HUES64 (cell line): ENCODE results near the gene PAX5. TPM values are rescaled to one million over a fixed set of nuclear protein-coding genes. Genes with fewer than 3 reads are reported as not detected.
"Not testable (repeated sequence)": the region's sequence is repeated elsewhere in the genome, so short reads cannot be mapped to it uniquely, and the experiment has no call there.

Experiments
- H3K27ac ChIP-seq: 2 replicates; pipeline ENCODE4 v1.7.0; 2013; ENCODE audit warnings: low read depth, low read length, inconsistent platforms
- H3K27me3 ChIP-seq: 2 replicates; pipeline ENCODE4 v1.6.1; 2013; ENCODE audit warnings: mild to moderate bottlenecking, low read length; ENCODE audit not compliant: insufficient read depth
- H3K36me3 ChIP-seq: 2 replicates; pipeline ENCODE4 v1.6.1; 2013; ENCODE audit warnings: mild to moderate bottlenecking, low read length; ENCODE audit not compliant: insufficient read depth
- H3K4me1 ChIP-seq: 2 replicates; pipeline ENCODE4 v1.6.1; 2013; ENCODE audit warnings: mild to moderate bottlenecking, low read length, moderate library complexity; ENCODE audit not compliant: insufficient read depth
- H3K4me3 ChIP-seq: 2 replicates; pipeline ENCODE4 v1.5.1; 2013; ENCODE audit warnings: mild to moderate bottlenecking, low read length, moderate library complexity
- H3K9ac ChIP-seq: 2 replicates; pipeline ENCODE4 v1.6.1; 2013; ENCODE audit warnings: mild to moderate bottlenecking, low read depth, low read length
- H3K9me3 ChIP-seq: 2 replicates; pipeline ENCODE4 v1.6.1; 2013; ENCODE audit warnings: low read depth, low read length; ENCODE audit not compliant: insufficient read depth
- WGBS: fragments of 150-250, 120-280 bp; methylation state at CpG from one replicate; pipeline ENCODE4 v1.1.7; 2013; ENCODE audit warnings: missing lambda C conversion rate; 5-methylcytosine and 5-hydroxymethylcytosine counted together
- polyA plus RNA-seq, 2 experiments: library from polyadenylated mRNA; stranded (reverse); fragments of 50-300 nt; gene quantifications; one replicate each; pipeline ENCODE4 v1.2.3, GENCODE V29; 2013

Gene PAX5
- 1.6 TPM for polyA plus RNA-seq (2013, experiment 1 of 2)
- polyA plus RNA-seq (2013, experiment 2 of 2), result 3.3 TPM

DNA sequence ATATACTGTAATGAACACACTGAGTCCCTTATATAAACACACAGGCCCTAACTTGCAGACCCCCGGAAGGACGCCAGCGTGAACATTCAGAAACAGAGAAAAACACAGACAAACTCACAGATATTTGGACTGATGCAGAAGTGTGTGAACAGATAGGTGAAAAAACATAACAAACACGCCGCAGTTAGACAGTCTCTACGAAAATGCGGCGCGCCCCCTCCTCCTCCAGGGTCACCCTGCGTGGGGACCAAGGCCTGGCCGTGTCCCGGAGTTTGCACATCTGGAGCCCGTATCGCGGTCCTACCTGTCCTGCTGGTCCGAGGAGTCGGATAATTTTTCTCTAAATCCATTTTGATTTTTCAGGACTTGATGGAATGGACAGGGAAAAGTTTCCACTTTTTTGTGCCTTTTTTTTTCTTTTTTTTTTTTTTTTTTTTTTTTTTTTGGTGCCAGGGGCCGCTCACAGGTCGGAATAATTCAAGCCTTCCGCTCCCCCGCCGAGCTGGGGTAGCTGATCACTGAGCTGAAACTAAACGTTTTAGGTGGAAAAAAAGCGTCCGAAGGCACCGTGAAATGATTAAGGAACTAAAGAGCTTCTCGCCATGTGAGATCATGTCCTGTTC is at the start of gene PAX5:
Gene PAX5 (minus strand): TSS at position 587 of the 623 bp plus-strand sequence. CDS start 237 bp downstream, at position 350.
- no peaks in the 10 kb centered on the region for H3K36me3 ChIP-seq
- H3K27ac ChIP-seq, result no peak within 1 kb of the TSS
- H3K4me3 ChIP-seq, result peak within 1 kb of the TSS; percentile 51
- H3K4me1 ChIP-seq, result peaks cover 20% of the 10 kb centered on the region
- H3K27me3 ChIP-seq, result peaks cover 100% of the 10 kb centered on the region
- H3K9me3 ChIP-seq, result no peaks in the 10 kb centered on the region
- WGBS, result 22% methylated on average over 27 of the region's 27 CpGs
- H3K9ac ChIP-seq, result no peak within 1 kb of the TSS

DNA sequence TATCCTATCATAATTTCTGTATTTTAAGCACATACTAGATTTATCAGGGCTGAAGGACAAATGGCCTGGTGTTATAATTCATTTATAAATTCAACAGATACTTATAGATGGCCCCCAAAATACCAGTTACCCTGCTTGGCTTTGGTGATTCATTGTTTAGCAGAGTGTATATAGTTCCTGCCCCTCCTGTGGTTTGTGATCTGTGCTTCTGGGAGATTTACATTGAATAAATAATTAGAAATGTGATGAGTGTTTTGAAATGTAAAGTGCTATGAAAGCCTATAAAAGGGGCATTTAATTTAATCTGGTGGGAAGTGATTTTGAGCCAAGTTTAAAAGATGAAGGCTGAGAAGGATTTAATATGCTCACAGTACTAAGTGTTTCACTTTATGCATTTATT is 49.6 kb upstream of the PAX5 start:
- Histone ChIP-seq H3K4me3 (no peak overlapping the region), H3K4me1 (no peaks in the 10 kb centered on the region; the same call in 1 of the 2 replicates), H3K36me3 (peaks cover 29% of the 10 kb centered on the region), H3K9me3 (peaks cover 5% of the 10 kb centered on the region; the same call in 1 of the 2 replicates), H3K9ac (no peak overlapping the region), H3K27ac (no peak overlapping the region), H3K27me3 (peaks cover 6% of the 10 kb centered on the region)

DNA sequence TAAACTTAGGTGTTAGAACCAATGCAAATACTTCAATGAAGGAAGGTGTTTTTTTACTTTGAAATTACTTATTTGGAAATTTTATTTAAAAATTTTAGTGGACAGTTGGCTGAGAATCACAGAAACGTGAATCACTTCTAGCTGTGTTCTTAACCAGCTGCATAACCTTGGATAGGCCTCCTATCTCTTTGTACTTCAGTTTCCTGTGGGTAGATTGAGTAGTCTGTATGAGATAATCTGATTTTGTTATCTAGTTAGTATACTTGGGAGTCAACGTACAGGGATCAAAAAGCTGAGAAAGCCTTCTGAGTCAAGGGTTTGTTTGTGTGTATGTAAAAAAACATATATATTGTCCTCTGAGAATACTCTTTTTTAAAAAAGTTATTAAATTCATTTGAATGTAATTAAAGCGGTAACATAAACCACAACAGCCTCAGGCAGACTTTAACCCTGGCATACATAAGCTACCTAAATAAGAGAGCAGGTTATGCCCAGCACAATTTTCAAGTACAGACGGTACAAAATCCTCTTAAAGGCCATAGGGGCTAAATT is 48.2 kb upstream of the PAX5 start:
- Histone ChIP-seq H3K36me3 (peaks cover 16% of the 10 kb centered on the region), H3K9me3 (peaks cover 5% of the 10 kb centered on the region; the same call in 1 of the 2 replicates), H3K27ac (no peak overlapping the region), H3K4me3 (no peak overlapping the region), H3K9ac (no peak overlapping the region), H3K4me1 (no peaks in the 10 kb centered on the region; the same call in 1 of the 2 replicates), H3K27me3 (peaks cover 9% of the 10 kb centered on the region)
- 80% methylated on average over 4 of the region's 4 CpGs for WGBS

DNA sequence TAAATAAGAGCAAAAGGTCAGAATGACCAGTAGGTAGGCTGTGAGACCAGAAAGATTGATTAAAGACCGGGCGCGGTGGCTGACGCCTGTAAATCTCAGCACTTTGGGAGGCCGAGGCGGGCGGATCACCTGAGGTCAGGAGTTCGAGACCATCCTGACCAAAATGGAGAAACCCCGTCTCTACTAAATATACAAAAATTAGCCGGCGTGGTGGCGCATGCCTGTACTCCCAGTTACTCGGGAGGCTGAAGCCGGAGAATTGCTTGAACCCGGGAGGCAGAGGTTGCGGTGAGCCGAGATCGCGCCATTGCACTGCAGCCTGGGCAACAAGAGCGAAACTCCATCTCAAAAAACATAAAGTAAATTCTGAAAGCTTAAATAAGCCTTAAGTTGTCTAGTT is 47.4 kb upstream of the PAX5 start:
- H3K27me3 ChIP-seq, H3K9ac ChIP-seq, H3K4me1 ChIP-seq, H3K27ac ChIP-seq, H3K36me3 ChIP-seq, H3K9me3 ChIP-seq: not testable (repeated sequence)
- WGBS, result 96% methylated on average over 19 of the region's 20 CpGs
- 0 out of 2 replicates have a peak overlapping the region, but pooled peaks have one; percentile 76 for H3K4me3 ChIP-seq

DNA sequence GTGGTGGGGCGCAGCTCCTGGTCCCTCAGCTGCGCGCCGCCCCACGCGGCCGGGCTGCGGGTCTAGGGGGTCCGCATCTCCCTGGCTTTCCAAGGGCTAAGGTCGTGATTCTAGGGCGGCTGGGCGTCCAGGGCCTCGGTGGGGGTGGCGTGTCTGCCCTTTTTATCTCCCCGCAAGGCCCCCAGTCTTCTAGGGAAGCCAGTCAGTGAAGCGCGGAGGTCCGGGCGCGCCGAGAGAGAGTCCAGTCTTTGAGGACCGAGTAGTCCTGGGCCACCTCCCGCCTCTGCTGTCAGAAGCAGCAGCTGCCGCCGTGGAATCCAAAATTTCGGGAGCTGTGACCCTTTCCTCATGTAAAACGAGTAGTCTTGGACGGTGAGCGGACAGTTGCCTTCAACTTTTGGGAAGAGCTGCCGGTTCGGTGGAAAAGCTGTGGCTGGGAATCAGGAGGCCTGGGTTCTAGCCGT is 46.1 kb upstream of the PAX5 start:
- Histone ChIP-seq H3K27ac (peak overlapping the region; percentile 16; the same call in 1 of the 2 replicates), H3K4me3 (peak overlapping the region; percentile 76), H3K9ac (peak overlapping the region; percentile 60)
- H3K9me3 ChIP-seq, H3K4me1 ChIP-seq, H3K27me3 ChIP-seq, H3K36me3 ChIP-seq: not testable (repeated sequence)
- WGBS, result under 1% methylated on average over 32 of the region's 32 CpGs

DNA sequence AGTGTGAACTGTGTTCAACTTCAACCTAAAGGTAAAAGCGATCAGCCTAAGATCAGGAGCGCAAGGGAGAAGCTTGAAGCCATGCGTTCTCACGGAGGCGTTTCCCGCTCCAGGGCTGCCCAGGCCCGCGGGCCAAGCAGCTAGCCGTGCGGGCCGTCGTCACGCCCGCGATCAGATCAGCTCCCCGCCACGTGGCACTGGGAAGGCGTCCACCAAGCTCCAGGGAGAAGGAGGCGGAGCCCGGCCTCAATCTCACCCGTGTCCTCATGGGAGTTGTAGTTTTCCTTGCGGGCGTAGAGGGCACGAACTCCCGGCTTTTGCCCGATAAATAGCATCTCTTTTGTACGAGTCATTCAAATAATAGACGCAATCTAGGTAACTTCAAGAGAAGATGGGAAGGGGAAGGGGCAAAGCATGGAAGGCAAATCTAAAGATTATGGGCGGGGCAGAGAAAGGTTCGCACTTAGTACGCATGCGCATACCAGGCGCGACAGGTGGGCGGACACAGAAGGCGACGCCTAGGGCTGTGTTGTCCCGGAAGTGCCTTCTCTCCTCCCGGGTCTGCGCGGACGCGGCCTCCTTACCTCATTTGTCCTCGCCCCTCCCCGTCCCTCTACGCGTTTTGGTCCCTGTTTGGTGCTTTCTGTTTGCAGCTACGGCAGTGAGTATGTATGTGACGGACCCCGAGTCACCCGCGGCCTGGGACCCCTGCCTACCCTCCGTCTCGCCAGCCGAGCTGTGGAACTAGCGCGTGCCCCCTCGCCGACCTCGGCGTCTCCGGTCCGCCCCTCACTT is 45.5 kb upstream of the PAX5 start:
- Histone ChIP-seq H3K4me1 (no peaks in the 10 kb centered on the region; the same call in 1 of the 2 replicates), H3K27me3 (peaks cover 9% of the 10 kb centered on the region), H3K9ac (peak overlapping the region; percentile 60), H3K36me3 (no peaks in the 10 kb centered on the region), H3K27ac (peak overlapping the region; percentile 22; the same call in 1 of the 2 replicates), H3K9me3 (peaks cover 5% of the 10 kb centered on the region; the same call in 1 of the 2 replicates), H3K4me3 (peak overlapping the region; percentile 76)
- 4% methylated on average over 63 of the region's 63 CpGs for WGBS

DNA sequence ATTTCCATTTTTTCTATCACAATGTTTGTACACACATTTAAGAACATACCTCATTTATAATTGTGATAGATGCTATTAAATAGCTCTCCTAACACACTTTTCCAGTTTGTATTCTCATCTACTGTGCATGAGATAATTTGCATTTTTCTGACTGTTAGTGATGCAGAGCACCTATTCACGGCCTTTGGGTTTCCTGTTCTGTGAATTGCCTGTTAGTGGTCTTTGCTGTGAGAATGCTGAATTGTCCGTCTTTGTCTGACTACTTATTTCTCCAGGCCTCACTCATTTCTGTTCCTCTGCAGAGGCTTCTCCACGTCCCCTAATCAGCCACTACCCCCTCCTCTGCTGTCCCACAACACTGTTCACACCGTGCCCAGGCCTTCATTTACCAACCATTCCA is 40.7 kb upstream of the PAX5 start:
- H3K27ac ChIP-seq, H3K36me3 ChIP-seq, H3K27me3 ChIP-seq, H3K9me3 ChIP-seq, H3K9ac ChIP-seq, H3K4me1 ChIP-seq, H3K4me3 ChIP-seq: not testable (repeated sequence)
- 87% methylated on average over 3 of the region's 4 CpGs for WGBS

DNA sequence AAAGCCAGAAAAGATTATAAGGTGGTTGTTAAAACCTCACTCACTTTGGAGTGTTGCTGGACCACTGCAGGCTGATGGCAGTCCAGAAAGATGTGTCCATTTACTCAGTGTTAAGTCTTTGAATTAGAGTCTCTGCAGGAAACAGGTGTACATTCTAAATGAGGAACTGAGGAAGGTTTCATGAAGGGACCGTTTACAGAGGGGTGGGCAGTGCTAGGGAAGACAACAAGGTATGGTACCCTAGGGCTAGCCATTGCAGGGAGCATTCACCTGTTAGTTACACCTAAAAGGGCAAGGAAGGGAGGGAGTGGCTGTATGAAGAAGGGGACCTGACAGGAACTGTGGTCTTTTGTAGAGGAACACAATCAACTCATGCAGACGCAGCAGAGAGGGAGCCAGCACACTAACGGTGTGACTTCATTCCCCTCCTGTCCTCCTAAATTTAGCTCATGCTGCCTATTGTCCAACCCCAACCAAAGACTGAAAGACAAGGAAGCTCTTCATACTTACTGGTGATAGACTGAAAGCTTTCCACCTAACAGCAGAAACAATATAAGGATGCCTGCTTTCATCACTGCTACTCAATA is 32.2 kb upstream of the PAX5 start:
- WGBS, result 64% methylated on average over 3 of the region's 3 CpGs
- H3K27me3 ChIP-seq, result peaks cover 5% of the 10 kb centered on the region
- H3K9ac ChIP-seq, result no peak overlapping the region
- H3K4me3 ChIP-seq, result no peak overlapping the region
- H3K27ac ChIP-seq, result no peak overlapping the region
- no peaks in the 10 kb centered on the region for H3K36me3 ChIP-seq
- no peaks in the 10 kb centered on the region for H3K4me1 ChIP-seq
- H3K9me3 ChIP-seq, result no peaks in the 10 kb centered on the region

DNA sequence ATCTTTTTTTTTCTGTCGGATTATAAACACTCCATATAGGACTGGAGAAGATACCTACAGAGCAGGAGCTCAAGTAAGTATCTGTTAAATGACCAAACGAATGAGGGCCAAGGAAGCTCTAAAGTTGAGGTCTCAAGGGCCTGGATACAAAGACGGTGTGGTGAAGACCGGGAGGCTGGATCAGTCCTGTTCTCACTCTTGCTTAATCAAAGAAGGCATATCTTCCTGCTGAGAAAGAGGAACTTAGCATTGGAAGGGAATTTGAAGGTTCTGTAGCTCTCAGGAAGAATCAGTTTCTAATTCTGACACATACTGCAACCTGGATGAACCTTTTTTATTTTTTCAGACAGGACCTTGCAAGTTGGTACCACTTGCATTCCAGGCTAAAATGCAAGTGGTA is 28.3 kb upstream of the PAX5 start:
- Histone ChIP-seq H3K9me3 (no peaks in the 10 kb centered on the region), H3K4me1 (no peaks in the 10 kb centered on the region), H3K36me3 (no peaks in the 10 kb centered on the region), H3K27me3 (peaks cover 8% of the 10 kb centered on the region), H3K4me3 (no peak overlapping the region), H3K27ac (no peak overlapping the region), H3K9ac (no peak overlapping the region)
- WGBS, result 89% methylated on average over 4 of the region's 4 CpGs

DNA sequence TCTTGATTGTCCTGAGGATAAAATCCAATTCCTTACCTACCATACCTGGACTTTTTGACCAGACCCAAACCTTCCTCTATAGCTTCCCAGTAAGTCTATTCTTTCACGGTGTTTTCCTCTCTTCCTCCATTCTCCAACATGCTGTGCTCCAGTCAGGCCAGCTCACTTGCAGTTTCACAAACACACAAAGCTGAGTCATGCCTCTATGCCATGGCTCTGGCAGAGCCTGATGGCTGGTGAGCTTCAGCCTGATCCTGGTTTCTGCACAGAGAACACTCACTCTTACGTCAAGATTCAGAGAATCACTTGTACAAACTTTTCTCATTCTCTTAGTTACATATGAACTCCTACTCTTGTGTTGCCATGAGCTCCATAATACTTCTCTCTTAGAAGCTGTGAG is 27.7 kb upstream of the PAX5 start:
- Histone ChIP-seq H3K27me3 (peaks cover 8% of the 10 kb centered on the region), H3K9me3 (no peaks in the 10 kb centered on the region), H3K4me3 (no peak overlapping the region), H3K9ac (no peak overlapping the region), H3K36me3 (no peaks in the 10 kb centered on the region), H3K4me1 (no peaks in the 10 kb centered on the region), H3K27ac (no peak overlapping the region)
- 88% methylated on average over 2 of the region's 2 CpGs for WGBS

DNA sequence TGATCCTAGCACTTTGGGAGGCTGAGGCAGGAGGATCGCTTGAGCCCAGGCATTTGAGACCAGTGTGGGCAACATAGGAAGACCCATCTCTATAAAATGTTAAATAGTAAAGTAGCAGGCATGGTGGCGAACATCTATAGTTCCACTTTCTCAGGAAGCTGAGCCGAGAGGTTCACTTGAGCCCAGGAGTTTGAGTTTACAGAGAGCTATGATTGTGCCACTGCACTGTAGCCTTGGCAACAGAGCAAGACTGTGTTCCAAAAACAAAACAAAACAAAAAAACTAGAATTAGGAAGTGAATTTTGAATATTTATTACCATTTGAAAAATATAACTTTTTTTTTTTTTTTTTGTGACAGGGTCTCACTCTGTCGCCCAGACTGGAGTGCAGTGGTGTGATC is 26.8 kb upstream of the PAX5 start:
- no peaks in the 10 kb centered on the region for H3K9me3 ChIP-seq
- H3K4me1 ChIP-seq, result no peaks in the 10 kb centered on the region
- H3K9ac ChIP-seq, result no peak overlapping the region
- no peaks in the 10 kb centered on the region for H3K36me3 ChIP-seq
- 93% methylated on average over 4 of the region's 4 CpGs for WGBS
- 0 out of 2 replicates have a peak, but pooled peaks cover 3% of the 10 kb centered on the region for H3K27me3 ChIP-seq
- H3K4me3 ChIP-seq, result no peak overlapping the region
- H3K27ac ChIP-seq, result no peak overlapping the region
